GM19025 (cell line): ENCODE measurements around the gene DTD1.
"Not testable (repeated sequence)": the region's sequence is repeated elsewhere in the genome, so short reads cannot be mapped to it uniquely, and the experiment has no call there.

Experiments used
- ATAC-seq: cut with Tn5 transposase; IDR thresholded peaks from one replicate; pipeline ENCODE4 v1.9.1; 2021; ENCODE audit warnings: mild to moderate bottlenecking, low read depth, moderate library complexity; ENCODE audit not compliant: unreplicated experiment

The DTD1 gene

DNA sequence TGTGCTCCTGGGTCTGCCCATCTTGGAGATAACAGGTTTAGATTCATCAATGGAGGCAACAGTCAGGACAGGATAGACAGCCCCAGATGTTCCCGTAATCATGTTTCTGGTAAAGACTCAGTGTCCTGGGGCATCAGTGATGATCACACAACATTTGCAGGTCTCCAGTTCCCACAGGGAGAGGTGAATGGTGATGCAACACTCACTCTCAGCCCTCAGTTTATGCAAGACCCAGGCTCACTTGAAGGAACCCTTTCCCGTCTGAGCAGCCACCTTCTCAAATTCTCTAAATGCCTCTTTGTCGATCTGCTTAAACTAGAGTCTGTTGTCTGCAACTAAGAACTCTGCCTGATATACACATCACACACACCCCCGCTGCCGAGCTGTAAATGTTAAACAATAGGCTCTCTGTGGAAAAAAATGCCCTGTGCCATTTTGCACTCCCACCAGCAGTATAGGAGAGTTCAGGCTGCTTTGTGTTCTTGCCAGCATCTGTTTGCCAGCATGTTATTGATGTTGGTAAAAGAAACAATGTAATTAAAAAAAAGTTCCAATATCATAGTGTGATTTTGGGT, 195.6 kb downstream of the DTD1 start:
- no peak for ATAC-seq

DNA sequence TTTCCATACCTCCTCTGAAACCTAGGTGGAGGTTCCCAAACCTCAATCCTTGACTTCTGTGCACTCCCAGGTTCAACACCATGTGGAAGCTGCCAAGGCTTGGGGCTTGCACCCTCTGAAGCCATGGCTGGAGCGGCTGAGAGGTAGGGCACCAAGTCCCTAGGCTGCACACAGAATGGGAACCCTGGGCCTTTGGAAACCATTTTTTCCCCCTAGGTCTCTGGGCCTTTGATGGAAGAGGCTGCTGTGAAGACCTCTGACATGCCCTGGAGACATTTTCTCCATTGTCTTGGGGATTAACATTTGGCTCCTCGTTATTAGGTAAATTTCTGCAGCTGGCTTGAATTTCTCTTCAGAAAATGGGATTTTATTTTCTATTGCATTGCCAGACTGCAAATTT, 199.2 kb downstream of the DTD1 start:
- ATAC-seq: not testable (repeated sequence)

DNA sequence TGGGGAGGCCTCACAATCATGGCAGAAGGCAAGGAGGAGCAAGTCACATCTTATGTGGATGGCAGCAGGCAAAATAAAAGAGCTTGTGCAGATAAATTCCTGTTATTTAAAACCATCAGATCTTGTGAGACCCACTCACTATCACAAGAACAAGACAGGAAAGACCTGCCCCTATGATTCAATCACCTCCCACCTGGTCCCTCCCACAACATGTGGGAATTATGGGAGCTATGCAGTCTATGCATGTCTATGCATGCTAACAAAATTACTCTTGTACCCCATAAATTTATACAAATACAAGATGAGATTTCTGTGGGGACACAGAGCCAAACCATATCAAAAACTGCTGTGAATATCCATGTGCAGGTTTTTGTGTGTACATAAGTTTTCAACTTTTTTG, 200.2 kb downstream of the DTD1 start:
- ATAC-seq: no peak

DNA sequence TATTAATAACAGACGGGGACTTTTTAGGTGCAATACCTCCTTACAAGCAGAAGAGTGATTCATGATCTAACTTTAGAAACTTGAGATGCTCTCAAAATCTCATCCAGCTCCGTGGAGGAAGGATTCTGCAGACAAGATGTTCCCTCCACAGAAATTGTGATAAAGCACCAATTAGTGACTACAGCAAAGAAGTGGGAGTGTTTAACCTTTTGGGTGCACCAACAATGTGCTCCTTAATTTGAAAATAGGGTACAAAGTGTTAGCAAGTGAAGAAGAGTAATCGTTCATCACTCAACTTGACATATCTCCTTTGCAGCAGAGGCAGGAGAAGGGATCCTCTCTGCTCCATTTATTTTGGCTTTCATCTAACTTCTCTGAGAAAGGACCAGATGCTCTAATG, 202.9 kb downstream of the DTD1 start:
- no peak for ATAC-seq

DNA sequence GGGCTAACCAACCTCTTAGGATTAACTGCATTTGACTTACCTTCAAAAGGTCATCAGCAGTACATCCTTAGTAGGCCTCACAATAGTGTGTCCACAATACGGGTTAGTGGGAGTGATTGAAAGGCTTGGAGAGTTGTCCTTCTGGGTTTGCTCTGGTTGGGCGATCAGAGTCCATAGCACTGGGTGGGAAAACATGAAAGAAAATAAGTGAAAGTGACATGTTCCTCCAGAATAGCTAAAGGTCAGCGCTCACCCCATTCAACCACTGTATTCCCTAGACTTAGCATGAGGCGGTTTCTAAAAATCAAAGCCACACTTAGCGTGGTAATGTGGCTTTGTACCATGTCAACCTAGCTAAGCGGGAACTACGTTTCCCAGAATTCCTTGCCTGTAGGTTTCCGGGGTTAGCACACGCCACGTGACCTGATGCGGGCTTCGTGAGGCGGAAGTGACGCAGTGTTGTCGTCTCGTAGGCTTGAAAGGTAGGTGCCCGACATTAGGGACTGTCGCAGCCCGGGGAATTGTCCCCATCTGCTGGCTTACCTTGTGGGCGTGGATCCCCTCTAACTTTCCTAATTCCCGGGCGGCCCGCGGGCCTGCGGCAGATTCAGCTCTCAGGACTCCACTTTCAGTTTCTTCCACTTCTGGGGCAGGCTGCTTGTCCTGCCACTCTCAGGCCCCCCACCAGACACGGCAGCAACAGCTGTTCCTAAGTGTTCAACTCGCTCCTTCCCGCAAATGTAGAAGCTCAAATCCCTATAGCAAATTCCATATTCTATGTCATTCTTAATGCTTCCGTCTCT, 206.0 kb downstream of the DTD1 start:
- peak; percentile 99 for ATAC-seq

DNA sequence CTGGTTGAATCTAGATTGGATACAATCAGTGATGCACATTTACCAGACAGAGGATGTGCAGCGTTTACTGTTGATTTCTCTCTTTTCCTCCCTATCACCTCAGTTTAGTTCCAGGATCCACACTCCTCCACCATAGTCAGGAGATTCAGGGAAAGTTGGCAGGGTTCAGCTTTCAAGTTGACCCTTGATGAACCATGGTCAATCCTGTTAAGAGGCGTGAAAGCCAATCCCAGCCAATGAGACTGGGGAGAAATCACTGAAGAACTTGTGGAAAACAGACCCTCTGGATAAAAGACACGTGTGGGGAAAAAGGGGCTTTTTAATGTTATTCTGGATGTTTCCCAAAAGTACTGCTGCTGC, 206.6 kb downstream of the DTD1 start:
- no peak for ATAC-seq

DNA sequence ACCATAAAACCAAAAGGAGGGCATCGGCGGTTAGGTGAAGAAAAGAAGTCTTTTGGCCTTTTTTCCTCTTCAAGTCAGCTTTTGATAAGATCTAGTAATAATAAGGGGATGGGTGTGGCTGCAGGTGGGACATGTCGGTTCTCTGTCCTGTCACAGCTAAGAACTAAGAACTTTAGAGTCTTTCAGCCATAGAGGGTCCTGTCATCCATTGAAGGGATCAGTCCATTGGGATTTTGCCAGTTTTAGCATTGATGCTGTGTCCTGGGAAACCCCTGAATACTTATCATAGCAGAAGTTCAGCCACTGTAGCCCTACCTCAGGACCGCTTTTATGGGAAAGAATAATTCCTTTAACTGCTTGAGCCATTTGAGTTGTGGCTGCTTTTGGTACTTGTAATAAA, 207.5 kb downstream of the DTD1 start:
- ATAC-seq: no peak

DNA sequence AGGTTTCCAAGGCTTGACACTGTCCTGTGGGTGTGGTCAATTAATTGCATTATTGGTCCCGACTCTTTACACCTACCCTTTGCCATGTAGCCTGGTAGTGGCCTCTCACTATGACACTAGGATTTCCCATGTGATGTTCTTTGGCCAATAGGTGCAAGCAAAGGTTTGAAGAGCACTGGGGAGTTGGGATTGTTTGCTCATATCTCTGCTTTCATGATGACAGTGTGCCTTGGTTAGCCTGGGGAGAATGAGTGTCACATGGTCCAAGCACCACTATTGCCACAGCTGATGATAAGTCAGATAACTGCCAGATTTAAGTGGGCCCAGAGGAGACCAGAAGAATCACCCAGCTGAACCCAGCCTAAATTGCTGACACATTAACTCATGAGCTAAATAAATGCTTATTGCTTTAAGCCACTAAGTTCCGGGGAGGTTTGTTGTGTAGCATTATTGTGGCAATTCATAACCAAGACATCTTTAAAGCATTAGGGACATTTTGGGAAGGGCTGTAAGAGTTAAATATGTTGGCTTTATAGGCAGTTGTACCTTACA, 208.5 kb downstream of the DTD1 start:
- ATAC-seq: no peak

DNA sequence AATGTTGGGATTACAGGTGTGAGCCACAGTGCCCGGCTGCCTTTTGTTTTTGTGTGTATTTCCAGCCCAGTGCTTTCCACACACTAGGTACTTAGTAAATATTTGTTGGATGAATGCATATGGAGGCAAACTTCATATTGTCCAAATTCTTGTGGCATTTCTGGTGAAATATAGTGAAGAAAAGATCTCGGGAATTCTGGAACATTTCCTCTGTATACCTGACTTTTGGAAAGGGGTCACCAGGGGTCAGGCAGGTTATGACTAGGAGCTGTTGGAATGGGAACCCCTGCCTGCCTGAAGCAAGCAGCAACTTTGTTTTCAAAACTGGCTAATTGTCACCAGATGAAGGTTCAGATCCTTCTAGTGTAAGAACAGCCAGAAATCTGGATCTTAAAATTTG, 213.7 kb downstream of the DTD1 start:
- ATAC-seq: no peak

DNA sequence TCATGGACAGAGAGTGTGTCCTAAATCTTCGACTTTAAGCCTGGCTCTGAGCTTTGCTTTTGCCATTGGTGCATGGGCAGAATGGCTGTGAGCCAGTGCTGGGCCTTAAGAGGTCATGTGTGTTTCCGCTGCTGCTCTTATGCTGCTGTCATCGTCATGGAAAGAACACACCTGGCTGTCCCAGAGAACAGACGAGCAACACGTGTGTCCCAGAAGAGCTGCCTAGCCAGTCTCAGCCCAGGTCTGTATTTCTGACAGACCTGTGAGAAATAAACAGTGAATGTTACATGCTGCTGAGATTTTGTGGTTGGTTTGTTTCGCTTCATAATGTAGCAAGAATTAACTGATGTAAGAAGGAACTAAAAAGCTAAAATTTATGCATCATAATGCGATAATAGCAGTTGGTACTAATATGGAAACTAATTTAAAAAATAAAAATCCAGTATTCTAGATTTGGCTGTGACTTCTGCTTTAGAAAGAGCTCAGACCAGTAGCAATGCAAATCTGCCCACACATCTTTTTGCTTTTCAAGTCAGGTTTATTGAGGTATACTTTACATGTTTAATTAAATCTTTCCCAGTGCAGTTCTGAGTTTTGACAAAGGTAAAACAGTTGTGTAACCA, 214.3 kb downstream of the DTD1 start:
- ATAC-seq: no peak

DNA sequence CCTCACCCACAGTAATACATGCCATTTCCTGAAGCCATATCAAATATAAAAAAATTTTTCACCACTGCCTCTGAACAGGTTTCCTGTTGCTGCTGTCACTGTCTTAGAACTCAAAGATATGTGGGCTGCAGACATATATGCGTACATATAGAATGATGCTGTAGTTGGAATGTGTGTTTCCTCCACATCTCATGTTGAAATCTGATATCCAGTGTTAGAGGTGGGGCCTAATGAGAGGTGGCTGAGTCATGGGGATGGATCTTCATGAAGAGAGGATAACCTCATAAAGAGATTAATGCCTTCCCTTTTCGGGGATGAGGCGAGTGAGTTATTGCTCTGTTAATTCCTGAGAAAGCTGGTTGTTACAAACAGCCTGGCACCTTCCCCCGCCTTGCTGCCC, 218.0 kb downstream of the DTD1 start:
- no peak for ATAC-seq

DNA sequence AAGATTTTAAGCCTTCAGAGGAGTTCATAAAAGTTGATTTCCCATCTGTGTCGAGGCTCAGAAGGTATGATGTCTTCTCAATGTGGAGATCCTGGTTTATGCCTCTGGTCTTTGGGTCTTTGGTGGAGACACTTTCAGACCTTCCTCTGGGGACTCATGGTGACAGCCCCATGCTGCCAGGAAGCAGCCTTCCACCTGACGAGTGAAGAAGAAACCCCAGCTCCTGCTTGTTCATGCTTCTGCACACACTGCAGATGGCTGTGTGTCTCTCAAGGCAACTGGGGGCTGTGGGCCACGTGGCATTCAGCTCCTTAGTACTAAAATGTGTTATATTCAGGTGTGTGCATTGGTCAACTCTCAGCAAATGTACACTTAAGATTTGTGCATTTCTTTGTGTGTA, 220.9 kb downstream of the DTD1 start:
- ATAC-seq: no peak

DNA sequence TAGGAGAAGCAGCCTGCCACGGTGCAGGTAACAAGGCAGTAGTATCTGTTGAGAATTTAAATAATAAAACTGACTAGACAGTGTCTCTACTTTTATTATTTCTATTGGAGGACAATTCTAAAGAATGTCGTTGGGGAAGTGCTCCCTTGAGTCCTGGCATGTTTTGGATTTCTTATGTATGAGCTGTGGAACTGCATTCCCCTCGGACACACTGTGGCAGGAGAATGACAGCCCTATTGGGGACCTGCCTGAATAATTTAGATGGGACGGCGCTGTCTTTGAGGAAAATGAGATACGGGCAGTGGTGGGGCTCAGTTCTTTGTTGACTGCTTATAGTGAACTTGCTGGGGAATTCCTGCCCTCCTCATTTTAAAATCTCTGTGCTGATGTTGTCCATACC, 223.3 kb downstream of the DTD1 start:
- ATAC-seq: no peak

DNA sequence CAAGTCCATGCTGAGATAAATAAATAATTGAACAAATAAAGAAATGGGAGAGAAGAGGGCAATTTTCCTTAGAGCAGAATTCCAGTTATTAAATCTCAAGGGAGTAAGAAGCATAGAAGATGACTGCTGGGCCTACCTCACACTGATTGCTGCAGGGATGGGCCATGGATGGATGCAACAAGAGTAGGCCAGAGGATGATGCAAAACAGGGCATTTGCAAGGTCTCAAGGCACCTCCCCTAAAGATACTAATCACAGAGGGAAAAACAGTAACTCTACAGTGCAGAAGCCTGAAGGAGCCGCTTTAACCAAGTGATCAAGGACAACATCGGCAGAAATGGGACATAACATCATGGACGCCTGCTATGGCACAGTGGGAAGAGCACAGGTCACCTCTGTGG, 224.1 kb downstream of the DTD1 start:
- ATAC-seq: no peak

DNA sequence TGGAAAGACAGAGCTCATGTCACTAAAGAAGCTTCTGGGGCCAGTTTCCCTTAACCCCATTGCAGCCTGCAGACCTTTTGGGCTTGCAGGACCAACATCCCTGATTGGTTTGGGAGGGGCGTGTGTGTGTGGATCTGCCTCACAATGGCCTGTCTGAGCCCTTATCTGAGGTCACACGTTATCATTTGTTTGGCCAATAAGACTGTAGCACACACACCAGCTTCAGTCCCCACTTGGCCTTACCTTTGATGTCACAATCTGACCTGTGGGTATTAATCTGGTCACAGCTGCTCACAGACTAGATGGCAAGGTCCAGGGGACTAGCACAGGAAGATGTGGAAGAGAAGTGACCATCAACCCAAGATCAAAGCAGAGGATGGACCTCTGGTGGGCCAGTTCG, 225.6 kb downstream of the DTD1 start, which contains the start of gene SCP2D1:
Gene SCP2D1, plus strand, starts transcription at position 301 of the 400 bp plus-strand sequence. Its CDS starts 33 bp downstream, at position 334.
- ATAC-seq: no peak

DNA sequence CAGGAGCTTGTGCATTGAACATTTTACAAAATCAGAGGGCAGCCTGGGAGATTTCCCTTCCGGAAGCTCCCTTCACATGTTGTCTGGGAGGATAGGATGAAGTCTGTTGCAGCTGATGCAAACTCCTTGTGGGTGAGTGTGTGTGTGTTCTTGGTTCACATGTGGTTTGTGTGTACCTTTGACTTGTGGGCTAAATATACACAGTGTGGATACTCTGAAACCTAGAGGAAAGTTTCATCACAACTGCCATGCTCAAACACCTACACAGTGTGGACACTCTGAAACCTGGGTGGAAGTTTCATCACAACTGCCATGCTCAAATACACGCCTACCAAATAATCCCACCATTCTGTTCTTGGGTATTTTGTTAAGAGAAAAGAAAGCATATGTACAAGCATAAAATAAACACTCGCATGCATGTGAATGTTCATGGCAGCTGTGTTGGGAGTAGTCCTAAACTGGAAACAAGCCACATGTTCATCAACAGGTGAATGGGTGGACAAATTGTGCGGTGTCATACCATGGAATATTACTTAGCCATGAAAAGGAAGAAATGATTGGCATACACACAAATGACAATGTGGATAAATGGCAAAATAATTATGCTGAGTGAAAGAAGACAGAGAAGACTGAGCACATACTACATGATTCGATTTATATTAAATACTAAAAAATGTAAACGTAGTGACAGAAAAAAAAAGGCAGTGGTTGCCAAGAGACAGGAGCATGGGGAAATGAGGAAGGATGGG, 227.5 kb downstream of the DTD1 start:
- no peak for ATAC-seq
